NT2/D1 (cell line): Measurements from ENCODE around the gene PTGER1.
A peak's percentile ranks its signal among the peaks of the same experiment; 100 is the strongest.
"Not testable (repeated sequence)": the region's sequence is repeated elsewhere in the genome, so short reads cannot be mapped to it uniquely, and the experiment has no call there.

Experiments
- DNase-seq: peaks from one replicate; pipeline ENCODE4 v3.0.0-alpha.2; 2011; ENCODE audit warnings: low read depth, low spot score
- H3K27me3 ChIP-seq: 2 replicates; pipeline ENCODE4 v1.6.0; 2011; ENCODE audit warnings: mild to moderate bottlenecking; ENCODE audit not compliant: insufficient read length, insufficient read depth
- H3K36me3 ChIP-seq: 2 replicates; pipeline ENCODE4 v1.6.1; 2011; ENCODE audit warnings: mild to moderate bottlenecking, low read length, mixed read lengths; ENCODE audit not compliant: insufficient read depth, insufficient read length
- H3K4me1 ChIP-seq: 2 replicates; pipeline ENCODE4 v1.5.1; 2011; ENCODE audit not compliant: insufficient read depth, insufficient read length
- H3K4me3 ChIP-seq: 2 replicates; pipeline ENCODE4 v1.5.1; 2011; ENCODE audit warnings: low read depth; ENCODE audit not compliant: insufficient read length
- H3K9ac ChIP-seq: 2 replicates; pipeline ENCODE4 v1.6.0; 2011; ENCODE audit warnings: low read depth; ENCODE audit not compliant: insufficient read length
- H3K9me3 ChIP-seq: 2 replicates; pipeline ENCODE4 v1.5.1; 2011; ENCODE audit warnings: mild to moderate bottlenecking, low read length; ENCODE audit not compliant: insufficient read depth
- SUZ12 ChIP-seq: IDR thresholded peaks from 2 replicates; pipeline ENCODE4 v1.6.1; 2011; ENCODE audit not compliant: insufficient read length, insufficient read depth; ENCODE audit errors: extremely low read depth
- YY1 ChIP-seq: IDR thresholded peaks from 2 replicates; pipeline ENCODE4 v1.6.1; 2011; ENCODE audit not compliant: insufficient read length, insufficient read depth
- ZNF274 ChIP-seq: IDR thresholded peaks from 2 replicates; pipeline ENCODE4 v1.6.1; 2011; ENCODE audit warnings: mild to moderate bottlenecking, low read depth, low read length

Gene PTGER1

DNA sequence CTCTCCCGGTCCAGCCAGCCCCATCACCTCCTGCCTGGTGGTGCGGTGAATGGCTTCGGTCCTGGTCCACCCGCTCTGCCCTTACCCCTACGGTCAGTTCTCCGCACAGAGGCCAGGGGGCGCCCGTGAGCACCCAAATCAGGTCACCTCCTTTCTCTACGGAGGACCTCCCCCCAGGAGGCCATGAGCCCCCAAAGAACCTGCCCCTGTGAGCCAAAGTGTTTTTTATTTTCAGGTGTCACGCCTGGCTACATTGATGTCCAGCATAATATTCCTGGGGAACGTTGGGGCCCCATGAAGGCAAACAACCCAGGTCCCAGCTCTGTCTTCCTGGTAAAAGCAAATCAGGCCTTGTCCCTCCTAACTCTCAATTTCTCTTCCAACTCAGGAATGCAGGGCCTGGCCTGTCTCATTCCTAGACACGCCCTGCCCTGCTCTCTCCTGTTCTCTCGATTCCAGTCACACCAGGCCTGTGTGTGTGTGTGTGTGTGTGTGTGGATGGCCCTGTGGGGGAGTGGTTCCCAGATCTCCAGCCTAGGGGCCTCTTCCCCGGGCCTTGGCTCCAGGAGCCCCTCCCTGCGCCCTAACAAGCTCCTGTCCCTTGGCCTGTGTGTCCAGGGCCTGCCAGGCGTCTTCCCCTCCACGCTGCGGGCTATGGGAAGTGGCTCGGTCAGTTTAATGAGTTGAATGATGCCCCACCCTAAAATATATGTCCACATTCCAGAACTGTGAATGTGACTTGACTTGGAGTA lies 30.5 kb upstream of the PTGER1 start:
- peak overlapping the region; percentile 62 for H3K9ac ChIP-seq
- TF ChIP-seq ZNF274 = no peak
- no peaks in the 10 kb centered on the region for H3K9me3 ChIP-seq
- peaks cover 18% of the 10 kb centered on the region for H3K4me1 ChIP-seq
- no peaks in the 10 kb centered on the region for H3K36me3 ChIP-seq
- no peaks in the 10 kb centered on the region for H3K27me3 ChIP-seq
- no peak overlapping the region for H3K4me3 ChIP-seq
- DNase-seq = no peak

DNA sequence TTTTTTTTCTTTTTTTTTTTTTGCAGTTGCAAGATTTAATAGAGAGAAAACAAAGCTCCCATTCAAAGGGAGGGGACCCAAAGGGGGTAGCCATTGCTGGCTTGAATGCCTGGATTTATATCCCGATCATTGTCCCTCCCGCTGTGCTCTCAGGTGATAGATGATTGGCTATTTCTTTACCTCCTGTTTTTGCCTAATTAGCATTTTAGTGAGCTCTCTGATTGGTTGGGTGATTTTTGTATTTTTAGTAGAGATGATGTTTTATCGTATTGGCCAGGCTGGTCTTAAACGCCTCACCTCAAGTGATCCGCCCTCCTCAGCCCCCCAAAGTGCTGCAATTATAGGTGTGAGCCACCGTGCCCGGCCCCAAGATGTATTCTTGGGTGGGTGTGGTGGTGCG lies 29.4 kb upstream of the PTGER1 start:
- not testable (repeated sequence) for H3K4me3 ChIP-seq, DNase-seq, H3K36me3 ChIP-seq, H3K9me3 ChIP-seq, H3K27me3 ChIP-seq, H3K9ac ChIP-seq
- H3K4me1 ChIP-seq = peaks cover 18% of the 10 kb centered on the region

DNA sequence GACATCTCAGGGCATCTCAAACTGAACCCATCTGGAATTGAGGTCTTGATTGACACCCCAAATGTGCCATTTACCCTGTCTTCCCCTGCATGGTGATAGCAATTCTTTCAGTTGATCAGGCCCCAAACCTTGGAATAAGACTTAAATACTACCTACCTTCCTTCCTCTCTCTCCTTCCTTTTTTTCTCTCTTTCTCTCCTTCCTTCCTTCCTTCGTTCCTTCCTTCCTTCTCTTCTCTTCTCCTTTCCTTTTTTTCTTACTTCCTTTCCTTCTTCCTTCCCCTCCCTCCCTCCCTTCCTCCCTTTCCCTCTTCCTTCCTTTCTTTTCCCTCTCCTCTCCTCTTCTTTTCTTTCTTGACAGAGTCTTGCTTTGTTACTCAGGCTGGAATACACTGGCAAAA lies 28.1 kb upstream of the PTGER1 start:
- peak overlapping the region; percentile 36 for H3K9ac ChIP-seq
- no peak overlapping the region for H3K4me3 ChIP-seq
- H3K27me3 ChIP-seq = no peaks in the 10 kb centered on the region
- H3K9me3 ChIP-seq = no peaks in the 10 kb centered on the region
- TF ChIP-seq ZNF274 = no peak
- TF ChIP-seq SUZ12 = no peak
- TF ChIP-seq YY1 = no peak
- peaks cover 18% of the 10 kb centered on the region for H3K4me1 ChIP-seq
- no peaks in the 10 kb centered on the region for H3K36me3 ChIP-seq
- no peak for DNase-seq

DNA sequence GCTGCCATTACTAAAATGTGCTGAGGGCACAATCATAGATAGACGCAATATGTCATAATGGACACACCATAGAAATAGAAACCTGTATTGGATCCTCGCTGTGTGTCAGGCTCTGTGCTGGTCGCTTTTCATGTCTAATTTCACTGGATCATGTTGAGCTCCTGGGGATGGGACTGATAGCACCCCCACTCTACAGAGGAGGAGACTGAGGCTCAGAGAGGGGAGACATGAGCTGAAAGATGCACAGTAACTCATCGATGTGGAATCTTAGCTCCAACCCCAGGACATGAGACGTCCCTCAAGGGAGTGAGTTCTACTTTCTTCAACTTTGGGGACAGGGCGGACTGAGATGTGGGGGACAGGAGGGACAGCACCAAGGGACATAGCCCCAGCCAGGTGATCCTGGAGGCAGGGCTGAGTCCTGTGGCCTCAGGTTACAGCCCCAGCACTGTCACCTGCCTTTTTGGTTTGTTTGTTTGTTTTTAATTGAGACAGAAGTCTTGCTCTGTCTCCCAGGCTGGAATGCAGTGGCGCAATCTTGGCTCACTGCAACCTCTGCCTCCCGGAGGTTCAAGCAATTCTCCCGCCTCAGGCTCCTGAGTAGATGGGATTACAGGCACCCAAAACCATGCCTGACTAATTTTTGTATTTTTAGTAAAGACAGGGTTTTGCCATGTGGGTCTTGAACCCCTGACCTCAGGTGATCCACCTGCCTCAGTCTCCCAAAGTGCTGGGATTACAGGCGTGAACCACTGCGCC lies 27.4 kb upstream of the PTGER1 start:
- Histone ChIP-seq H3K9me3 (no peaks in the 10 kb centered on the region), H3K9ac (peak overlapping the region; percentile 9), H3K36me3 (no peaks in the 10 kb centered on the region), H3K4me1 (peaks cover 20% of the 10 kb centered on the region), H3K4me3 (no peak overlapping the region), H3K27me3 (no peaks in the 10 kb centered on the region)
- TF ChIP-seq ZNF274 (no peak), YY1 (no peak), SUZ12 (no peak)
- no peak for DNase-seq

DNA sequence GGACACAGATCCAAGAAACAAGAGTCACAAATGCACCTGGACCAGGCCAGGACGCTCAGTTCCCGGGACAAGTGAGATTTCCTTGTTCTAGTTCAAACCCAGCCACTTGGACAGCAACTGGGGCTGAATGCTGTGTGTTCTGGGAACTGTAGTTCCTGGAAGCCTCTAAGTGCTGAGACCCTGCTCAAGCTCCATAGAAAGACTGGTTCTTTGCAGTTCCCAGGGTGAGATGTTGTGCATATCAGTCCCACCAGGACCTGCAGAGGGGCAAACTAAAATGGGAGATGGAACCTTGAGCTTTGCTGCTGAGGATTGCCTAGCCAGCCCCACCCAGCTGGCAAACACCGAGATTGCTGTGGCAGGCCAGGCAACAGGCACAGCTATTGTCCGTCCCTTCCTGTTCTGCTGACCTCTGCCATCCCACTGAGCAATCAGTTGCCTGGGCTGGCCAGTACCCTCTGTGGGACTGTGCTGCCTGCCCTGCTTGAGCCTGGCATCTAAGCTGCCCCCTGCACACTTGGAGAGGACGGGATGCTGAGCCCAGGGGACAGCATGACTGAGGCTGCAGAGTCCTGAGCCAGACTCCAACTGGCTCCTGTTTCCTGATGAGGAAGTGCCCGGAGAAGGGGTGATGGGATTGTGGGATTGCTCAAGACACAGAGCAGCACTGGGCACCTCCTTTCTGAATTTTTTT lies 22.2 kb upstream of the PTGER1 start:
- DNase-seq = no peak
- Histone ChIP-seq H3K9ac (peak overlapping the region; percentile 46), H3K4me3 (no peak overlapping the region)

DNA sequence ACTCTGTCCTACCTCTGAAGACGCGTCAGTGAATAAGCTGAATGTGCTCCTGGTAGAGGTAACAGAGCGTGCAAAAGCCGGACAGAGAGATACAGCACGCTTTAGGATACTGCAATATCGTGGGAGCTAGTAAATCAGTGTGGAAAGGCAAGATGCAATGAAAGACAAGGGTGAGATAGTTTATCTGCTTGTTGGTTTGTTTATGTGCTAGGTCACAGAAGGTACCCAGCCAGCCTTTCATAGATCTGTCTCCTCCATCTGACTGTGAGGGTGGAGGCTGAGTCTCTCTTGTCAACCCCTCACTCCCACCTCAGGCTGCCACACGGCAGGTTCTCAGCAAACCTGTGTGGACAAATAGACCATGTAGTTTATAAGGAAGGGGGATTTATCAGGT lies 21.7 kb upstream of the PTGER1 start:
- DNase-seq = no peak
- peaks cover 17% of the 10 kb centered on the region for H3K4me1 ChIP-seq
- H3K9ac ChIP-seq = peak overlapping the region; percentile 76
- TF ChIP-seq YY1 (no peak), SUZ12 (no peak), ZNF274 (no peak)
- no peaks in the 10 kb centered on the region for H3K9me3 ChIP-seq
- H3K4me3 ChIP-seq = peak overlapping the region; percentile 39
- no peaks in the 10 kb centered on the region for H3K27me3 ChIP-seq
- peaks cover 20% of the 10 kb centered on the region for H3K36me3 ChIP-seq

More for the DNA sequence above, 22.2 kb upstream of the PTGER1 start:
- no peak for TF ChIP-seq ZNF274
- TF ChIP-seq SUZ12 = no peak
- Histone ChIP-seq H3K9me3 (no peaks in the 10 kb centered on the region), H3K36me3 (peaks cover 15% of the 10 kb centered on the region), H3K4me1 (peaks cover 19% of the 10 kb centered on the region), H3K27me3 (no peaks in the 10 kb centered on the region)

DNA sequence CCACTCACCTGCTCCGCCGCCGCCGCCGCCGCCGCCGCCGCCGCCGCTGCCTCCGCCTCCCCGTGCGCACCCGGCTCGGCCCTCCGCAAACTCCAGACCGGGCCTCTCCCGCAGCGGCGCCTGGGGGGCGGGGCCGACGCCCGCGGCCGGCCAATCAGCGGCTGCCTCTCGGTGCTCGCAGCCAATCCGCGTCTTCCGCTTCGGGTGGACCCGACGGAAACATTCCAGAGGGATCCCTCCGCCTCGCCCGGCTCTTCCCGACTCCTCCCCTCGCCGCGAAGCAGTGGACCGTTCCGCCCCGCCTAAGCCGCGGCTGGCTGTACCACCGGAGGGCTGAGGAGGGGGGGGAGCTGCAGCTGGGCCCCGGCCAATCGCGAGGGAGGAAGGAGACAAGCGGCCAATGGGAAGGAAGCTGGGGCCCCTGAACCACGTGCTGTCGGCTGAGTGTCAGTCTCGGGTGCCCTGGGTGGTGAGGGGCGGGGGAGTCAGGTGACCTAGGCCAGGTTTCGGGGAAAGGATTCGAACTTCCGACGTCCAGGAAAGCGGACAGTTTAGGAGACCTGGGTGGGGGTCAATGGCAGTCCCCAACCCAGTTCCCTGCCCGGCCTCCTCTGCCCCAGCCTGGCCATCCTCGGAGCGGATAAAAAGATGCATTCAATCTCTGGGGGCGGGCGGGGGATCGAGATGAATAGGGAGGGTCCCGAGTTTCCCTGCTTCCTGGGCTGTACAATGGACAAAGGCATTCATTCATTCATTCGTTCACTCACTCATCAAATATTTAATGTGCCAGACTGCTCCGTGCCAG lies 21.1 kb upstream of the PTGER1 start, which contains the start of gene GIPC1:
GIPC1 (minus strand) TSS at position 99 of the 805 bp plus-strand sequence. CDS start 13,151 bp downstream, outside the sequence.
- Histone ChIP-seq H3K27me3 (no peaks in the 10 kb centered on the region), H3K9me3 (no peaks in the 10 kb centered on the region), H3K4me1 (peaks cover 17% of the 10 kb centered on the region), H3K36me3 (peaks cover 25% of the 10 kb centered on the region), H3K9ac (peak within 1 kb of the TSS; percentile 81), H3K4me3 (peak within 1 kb of the TSS; percentile 57)
- TF ChIP-seq SUZ12 (no peak), ZNF274 (no peak), YY1 (no peak)
- DNase-seq = peak; percentile 99
